ENCODE data around the gene SH2D6. TPM values are rescaled to one million over a fixed set of nuclear protein-coding genes. Genes with fewer than 3 reads are reported as not detected.

Gene SH2D6
- total RNA-seq, 1 donor from 2014 or later, result 0.07 TPM

- Histone ChIP-seq H3K9me3 (ENCODE audit: low read depth) (no peaks in the 10 kb centered on the region), H3K4me1 (peaks cover 12% of the 10 kb centered on the region), H3K27me3 (no peaks in the 10 kb centered on the region), H3K9ac (no peak overlapping the region), H3K36me3 (no peaks in the 10 kb centered on the region), H4K20me1 (ENCODE audit: low read depth) (no peaks in the 10 kb centered on the region), H3K4me2 (no peak overlapping the region), H2AFZ (replicated peaks) (no peak overlapping the region), H3K4me3 (no peak overlapping the region), H3K27ac (no peak overlapping the region), H3K79me2 (ENCODE audit: low read depth) (no peaks in the 10 kb centered on the region), H3F3A (ENCODE audit: low read depth) (peaks cover 10% of the 10 kb centered on the region)
- peak; percentile 70 for DNase-seq (ENCODE audit: low spot score)
- Mint-ChIP-seq H3K9me3 (no peaks in the 10 kb centered on the region), H3K27me3 (ENCODE audit: insufficient read depth, low read depth) (peaks cover 2% of the 10 kb centered on the region), H3K36me3 (peaks cover 13% of the 10 kb centered on the region), H3K27ac (no peak overlapping the region), H3K4me1 (peaks cover 14% of the 10 kb centered on the region), H3K4me3 (no peak overlapping the region)
- TF ChIP-seq EZH2 (IDR thresholded peaks at IDR 0.05), result no peak
- TF ChIP-seq, protein P1, sequence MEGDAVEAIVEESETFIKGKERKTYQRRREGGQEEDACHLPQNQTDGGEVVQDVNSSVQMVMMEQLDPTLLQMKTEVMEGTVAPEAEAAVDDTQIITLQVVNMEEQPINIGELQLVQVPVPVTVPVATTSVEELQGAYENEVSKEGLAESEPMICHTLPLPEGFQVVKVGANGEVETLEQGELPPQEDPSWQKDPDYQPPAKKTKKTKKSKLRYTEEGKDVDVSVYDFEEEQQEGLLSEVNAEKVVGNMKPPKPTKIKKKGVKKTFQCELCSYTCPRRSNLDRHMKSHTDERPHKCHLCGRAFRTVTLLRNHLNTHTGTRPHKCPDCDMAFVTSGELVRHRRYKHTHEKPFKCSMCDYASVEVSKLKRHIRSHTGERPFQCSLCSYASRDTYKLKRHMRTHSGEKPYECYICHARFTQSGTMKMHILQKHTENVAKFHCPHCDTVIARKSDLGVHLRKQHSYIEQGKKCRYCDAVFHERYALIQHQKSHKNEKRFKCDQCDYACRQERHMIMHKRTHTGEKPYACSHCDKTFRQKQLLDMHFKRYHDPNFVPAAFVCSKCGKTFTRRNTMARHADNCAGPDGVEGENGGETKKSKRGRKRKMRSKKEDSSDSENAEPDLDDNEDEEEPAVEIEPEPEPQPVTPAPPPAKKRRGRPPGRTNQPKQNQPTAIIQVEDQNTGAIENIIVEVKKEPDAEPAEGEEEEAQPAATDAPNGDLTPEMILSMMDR (IDR thresholded peaks at IDR 0.05), result peak; percentile 68
These were observed 27.4 kb upstream of the SH2D6 start for GRCh38 chr2:85390941-85391669.

GRCh38 chr2:85393836-85394235, 24.7 kb upstream of the SH2D6 start:
- Mint-ChIP-seq H3K27me3 (ENCODE audit: insufficient read depth, low read depth) (peaks cover 4% of the 10 kb centered on the region), H3K4me3 (no peak overlapping the region), H3K36me3 (peaks cover 6% of the 10 kb centered on the region), H3K27ac (no peak overlapping the region), H3K9me3 (no peaks in the 10 kb centered on the region), H3K4me1 (peaks cover 7% of the 10 kb centered on the region)
- Histone ChIP-seq H3K4me3 (no peak overlapping the region), H3K9me3 (ENCODE audit: low read depth) (no peaks in the 10 kb centered on the region), H3K27ac (no peak overlapping the region), H2AFZ (replicated peaks) (no peak overlapping the region), H3K4me1 (peaks cover 5% of the 10 kb centered on the region), H3K79me2 (ENCODE audit: low read depth) (no peaks in the 10 kb centered on the region), H3F3A (ENCODE audit: low read depth) (peaks cover 5% of the 10 kb centered on the region), H3K27me3 (no peaks in the 10 kb centered on the region), H3K4me2 (no peak overlapping the region), H3K36me3 (no peaks in the 10 kb centered on the region), H4K20me1 (ENCODE audit: low read depth) (no peaks in the 10 kb centered on the region), H3K9ac (no peak overlapping the region)
- TF ChIP-seq, protein P1 (IDR thresholded peaks at IDR 0.05), result no peak
- no peak for TF ChIP-seq EZH2phosphoT487 (IDR thresholded peaks at IDR 0.05)
- TF ChIP-seq EZH2 (IDR thresholded peaks at IDR 0.05), result no peak
- DNase-seq (ENCODE audit: low spot score), result no peak

- no peak for TF ChIP-seq EZH2 (IDR thresholded peaks at IDR 0.05)
- TF ChIP-seq, protein P1 (IDR thresholded peaks at IDR 0.05), result no peak
- no peak for TF ChIP-seq EZH2phosphoT487 (IDR thresholded peaks at IDR 0.05)
- H3K36me3 Mint-ChIP-seq, result peaks cover 3% of the 10 kb centered on the region
- H3K27me3 Mint-ChIP-seq (ENCODE audit: insufficient read depth, low read depth), result peaks cover 7% of the 10 kb centered on the region
These were observed 24.2 kb upstream of the SH2D6 start for GRCh38 chr2:85394261-85394681.

More at GRCh38 chr2:85394261-85394681, 24.2 kb upstream of the SH2D6 start:
- peaks cover under 1% of the 10 kb centered on the region for H3K4me1 ChIP-seq
- Mint-ChIP-seq H3K4me3 (no peak overlapping the region), H3K27ac (no peak overlapping the region), H3K4me1 (peaks cover 3% of the 10 kb centered on the region), H3K9me3 (no peaks in the 10 kb centered on the region)
- H2AFZ ChIP-seq (replicated peaks), result no peak overlapping the region
- no peak overlapping the region for H3K4me3 ChIP-seq
- no peak for DNase-seq (ENCODE audit: low spot score)
- no peaks in the 10 kb centered on the region for H3K27me3 ChIP-seq
- H3F3A ChIP-seq (ENCODE audit: low read depth), result peaks cover under 1% of the 10 kb centered on the region
- H3K4me2 ChIP-seq, result no peak overlapping the region
- no peaks in the 10 kb centered on the region for H3K36me3 ChIP-seq
- no peak overlapping the region for H3K27ac ChIP-seq
- H3K9ac ChIP-seq, result no peak overlapping the region
- H3K79me2 ChIP-seq (ENCODE audit: low read depth), result no peaks in the 10 kb centered on the region
- no peaks in the 10 kb centered on the region for H4K20me1 ChIP-seq (ENCODE audit: low read depth)
- no peaks in the 10 kb centered on the region for H3K9me3 ChIP-seq (ENCODE audit: low read depth)

Measured in neural progenitor cell (in vitro differentiated cells).